Endothelial cell of umbilical vein (primary cell): ENCODE results near the gene EFHB. TPM values are rescaled to one million over a fixed set of nuclear protein-coding genes. Genes with fewer than 3 reads are reported as not detected.

Source experiments
- BruUV-seq: library from RNA; stranded (reverse); fragments of 400-500 nt; replicated peaks from 2 replicates; lab custom pipeline; 2021; lab: Mats Ljungman, UMichigan
- CTCF ChIA-PET: fragments of 300-600, 350-600 bp; sonication (Branson Sonifier 250); formaldehyde crosslinking; loops from one replicate; lab custom pipeline; 2021; ENCODE audit warnings: antibody characterized with exemption, inconsistent platforms; lab: Charles Lee
- POLR2A ChIA-PET: fragments of 300-600, 350-600 bp; sonication (Branson Sonifier 250); formaldehyde crosslinking; loops from one replicate; lab custom pipeline; 2021; ENCODE audit warnings: antibody characterized with exemption, inconsistent platforms; lab: Charles Lee
- DNase-seq: peaks from one replicate; pipeline ENCODE4 v3.0.0-alpha.2; 2011; ENCODE audit warnings: low read depth, low spot score
- FAIRE-seq: peaks from 2 replicates; lab custom pipeline; 2011; peaks lifted over from hg19 to GRCh38; lab: Jason Lieb, UNC
- H2AFZ ChIP-seq: 2 replicates; pipeline ENCODE4 v1.6.0; 2012; ENCODE audit warnings: low read depth, low read length, control low read depth, inconsistent platforms
- H3K27ac ChIP-seq: 2 replicates; pipeline ENCODE4 v1.5.1; 2011; ENCODE audit warnings: low read depth, mild to moderate bottlenecking, control low read depth, low read length, moderate library complexity; ENCODE audit not compliant: insufficient read depth
- H3K27me3 ChIP-seq, 2 experiments: 2 replicates each; pipeline versions ENCODE4 v1.6.0 to v1.6.1; 2011; ENCODE audit warnings: low read length in 2 of 2, mixed read lengths in 1 of 2; ENCODE audit not compliant: control insufficient read depth in 2 of 2, insufficient read depth in 2 of 2
- H3K36me3 ChIP-seq, 2 experiments: 2 replicates in 1 of 2; 3 replicates in 1 of 2; pipeline ENCODE4 v1.5.1; 2011; ENCODE audit warnings: low read length in 2 of 2, mild to moderate bottlenecking in 1 of 2, moderate library complexity in 1 of 2; ENCODE audit not compliant: control insufficient read depth in 2 of 2, insufficient read depth in 2 of 2; ENCODE audit errors: extremely low read depth in 1 of 2
- H3K4me1 ChIP-seq: 3 replicates; pipeline ENCODE4 v1.5.1; 2011; ENCODE audit warnings: mild to moderate bottlenecking, low read length; ENCODE audit not compliant: control insufficient read depth, insufficient read depth; ENCODE audit errors: extremely low read depth
- H3K4me2 ChIP-seq: 2 replicates; pipeline ENCODE4 v1.6.1; 2011; ENCODE audit warnings: low read length, control low read depth, mixed read lengths; ENCODE audit not compliant: insufficient read depth
- H3K4me3 ChIP-seq, 3 experiments: fragments of 200-600 bp in 1 of 3; sonication (generic), shearing (Covaris generic) in 1 of 3; replicated peaks in 1 of 3; 2 replicates each; pipeline ENCODE4 v1.5.1; 2011 to 2016; ENCODE audit warnings: control low read depth in 3 of 3, low read length in 3 of 3, mild to moderate bottlenecking in 2 of 3, inconsistent platforms in 1 of 3, low read depth in 1 of 3, moderate library complexity in 1 of 3; ENCODE audit not compliant: insufficient read depth in 1 of 3
- H3K79me2 ChIP-seq: 2 replicates; pipeline ENCODE4 v1.6.0; 2012; ENCODE audit warnings: low read length, inconsistent platforms; ENCODE audit not compliant: control insufficient read depth, insufficient read depth
- H3K9ac ChIP-seq: replicated peaks from 2 replicates; pipeline ENCODE3; 2011; ENCODE audit warnings: low read length, control low read depth; ENCODE audit not compliant: insufficient read depth; ENCODE audit errors: extremely low read depth
- H3K9me1 ChIP-seq: replicated peaks from 3 replicates; pipeline ENCODE4 v1.6.0; 2011; ENCODE audit warnings: mild to moderate bottlenecking, low read length; ENCODE audit not compliant: control insufficient read depth, insufficient read depth; ENCODE audit errors: extremely low read depth
- H3K9me3 ChIP-seq: replicated peaks from 2 replicates; pipeline ENCODE4 v1.5.1; 2012; ENCODE audit warnings: low read length, inconsistent platforms; ENCODE audit not compliant: control insufficient read depth, insufficient read depth
- H4K20me1 ChIP-seq: replicated peaks from 2 replicates; pipeline ENCODE3; 2011; ENCODE audit warnings: mild to moderate bottlenecking, low read length; ENCODE audit not compliant: control insufficient read depth, insufficient read depth; ENCODE audit errors: extremely low read depth
- CTCF ChIP-seq, 2 donors: IDR thresholded peaks; 1 replicate in 1 of 2; 2 replicates in 1 of 2; pipeline ENCODE4 v1.5.1; 2011; ENCODE audit warnings: low read length in 2 of 2, mild to moderate bottlenecking in 2 of 2, moderate library complexity in 2 of 2, control low read depth in 1 of 2, inconsistent platforms in 1 of 2, low read depth in 1 of 2; ENCODE audit not compliant: insufficient read depth in 1 of 2; ENCODE audit errors: extremely low read depth in 1 of 2
- FOS ChIP-seq: IDR thresholded peaks from 2 replicates; pipeline ENCODE4 v1.6.1; 2011; ENCODE audit warnings: mild to moderate bottlenecking, low read length, moderate library complexity, borderline replicate concordance; ENCODE audit not compliant: insufficient read depth
- GATA2 ChIP-seq: IDR thresholded peaks from 2 replicates; pipeline ENCODE4 v1.7.0; 2011; ENCODE audit warnings: low read depth, mild to moderate bottlenecking, moderate library complexity, mixed read lengths, low read length; ENCODE audit not compliant: insufficient read length, insufficient read depth
- JUN ChIP-seq: IDR thresholded peaks from 2 replicates; pipeline ENCODE4 v1.6.1; 2011; ENCODE audit warnings: borderline replicate concordance, low read depth; ENCODE audit not compliant: insufficient read length, insufficient read depth
- MAX ChIP-seq: IDR thresholded peaks from 2 replicates; pipeline ENCODE4 v1.6.1; 2011; ENCODE audit not compliant: insufficient read depth, insufficient read length
- MYC ChIP-seq: IDR thresholded peaks from one replicate; pipeline ENCODE4 v1.6.1; 2011; ENCODE audit warnings: mild to moderate bottlenecking, low read depth, low read length
- POLR2A ChIP-seq: IDR thresholded peaks from 2 replicates; pipeline ENCODE4 v1.6.1; 2012; ENCODE audit warnings: low read depth, mild to moderate bottlenecking, control low read depth, low read length
- POLR2AphosphoS5 ChIP-seq: IDR thresholded peaks from 2 replicates; pipeline ENCODE4 v1.6.1; 2012; ENCODE audit warnings: low read depth, mild to moderate bottlenecking, control low read depth, low read length, moderate library complexity; ENCODE audit not compliant: insufficient read depth
- dilution Hi-C: fragments of 300-500 bp; cut with MboI; formaldehyde crosslinking; loops from one replicate; pipeline ENCODE4 v1.15.0; 2019; ENCODE audit warnings: low sequenced_read_pairs; ENCODE audit not compliant: extremely low pct_ligation_motif_present
- intact Hi-C: fragments of 100-400 bp; cut with micrococcal nuclease; formaldehyde crosslinking; loops from one replicate; pipeline ENCODE4 v1.10.0; 2022
- polyA plus RNA-seq, 4 experiments: library from polyadenylated mRNA; depleted of rRNA in 3 of 4; stranded (reverse) in 3 of 4; unstranded in 1 of 4; fragments of >200 nt; gene quantifications; 2 replicates each; pipeline versions ENCODE4 v1.2.1 to v1.2.3, GENCODE V29; 2011 to 2012; ENCODE audit warnings: missing spikeins in 1 of 4
- total RNA-seq: library from RNA; stranded (reverse); gene quantifications from 2 replicates; pipeline ENCODE4 v1.2.3, GENCODE V29; 2021

Gene EFHB
- total and polyA plus RNA-seq, 2 donors (not counting 3 experiments of a cell fraction or from before 2014, with no cell fraction given) = 0.82 TPM; not detected in 1

GRCh38 chr3:19967812-19968211, 33.8 kb upstream of the EFHB start:
- peaks cover 96% of the 10 kb centered on the region for H3K79me2 ChIP-seq
- H3K9ac ChIP-seq = no peak overlapping the region
- ChIA-PET CTCF (no interaction called here), POLR2A (no interaction called here)
- no peak for DNase-seq
- no peaks in the 10 kb centered on the region for H3K27me3 ChIP-seq
- H3K4me2 ChIP-seq = no peak overlapping the region
- H3K9me3 ChIP-seq = no peaks in the 10 kb centered on the region
- H3K4me1 ChIP-seq = no peaks in the 10 kb centered on the region
- H4K20me1 ChIP-seq = peaks cover 4% of the 10 kb centered on the region
- dilution Hi-C loops = no loop called here
- no peak overlapping the region for H3K27ac ChIP-seq
- no peak overlapping the region for H3K4me3 ChIP-seq
- no peaks in the 10 kb centered on the region for H3K9me1 ChIP-seq
- BruUV-seq = no TSS peak
- no peak for FAIRE-seq
- TF ChIP-seq MAX (no peak), POLR2AphosphoS5 (no peak), GATA2 (no peak), FOS (no peak), MYC (no peak), CTCF (IDR thresholded peaks at IDR 0.05; ENCODE audit: extremely low read depth in 1 of 2, insufficient read depth in 1 of 2, low read depth in 1 of 2, low read length in 2 of 2) (no peak), POLR2A (no peak), JUN (no peak)
- H2AFZ ChIP-seq = no peak overlapping the region
- H3K36me3 ChIP-seq = no peaks in the 10 kb centered on the region
- intact Hi-C loops = no loop called here
